Mesenchymal stem cell (in vitro differentiated cells and primary cell): Measurements from ENCODE around the gene EGFL8.

Experiments
- DNase-seq: peaks from one replicate; pipeline ENCODE4 v3.0.0-alpha.2; 2013
- H2AFZ ChIP-seq: one replicate; pipeline ENCODE4 v1.6.1; 2013; ENCODE audit warnings: low read depth, mild to moderate bottlenecking, control low read depth, inconsistent platforms, low read length, moderate library complexity
- H2AK5ac ChIP-seq: 2 replicates; pipeline ENCODE4 v1.6.1; 2013; ENCODE audit warnings: low read length, moderate library complexity, mild to moderate bottlenecking, inconsistent platforms; ENCODE audit not compliant: severe bottlenecking
- H2BK120ac ChIP-seq: one replicate; pipeline ENCODE4 v1.6.1; 2013; ENCODE audit warnings: low read depth, mild to moderate bottlenecking, inconsistent platforms, low read length, moderate library complexity
- H2BK12ac ChIP-seq, 2 experiments: one replicate each; pipeline ENCODE4 v1.6.1; 2013; ENCODE audit warnings: inconsistent platforms in 2 of 2, low read length in 2 of 2, mild to moderate bottlenecking in 2 of 2, moderate library complexity in 2 of 2, control low read depth in 1 of 2
- H2BK15ac ChIP-seq: one replicate; pipeline ENCODE4 v1.6.1; 2013; ENCODE audit warnings: mild to moderate bottlenecking, low read depth, inconsistent platforms; ENCODE audit not compliant: poor library complexity, severe bottlenecking
- H2BK5ac ChIP-seq: 2 replicates; pipeline ENCODE4 v1.6.1; 2013; ENCODE audit warnings: low read depth, mild to moderate bottlenecking, low read length, control low read depth, inconsistent platforms; ENCODE audit not compliant: poor library complexity, severe bottlenecking
- H3K14ac ChIP-seq, 2 experiments: one replicate each; pipeline ENCODE4 v1.6.1; 2013; ENCODE audit warnings: inconsistent platforms in 2 of 2, low read length in 2 of 2, control low read depth in 1 of 2, mild to moderate bottlenecking in 1 of 2, moderate library complexity in 1 of 2
- H3K18ac ChIP-seq, 2 experiments: one replicate each; pipeline ENCODE4 v1.6.1; 2013; ENCODE audit warnings: inconsistent platforms in 2 of 2, low read length in 2 of 2, control low read depth in 1 of 2, low read depth in 1 of 2, mild to moderate bottlenecking in 1 of 2
- H3K23ac ChIP-seq, 2 experiments: one replicate each; pipeline ENCODE4 v1.6.1; 2013; ENCODE audit warnings: inconsistent platforms in 2 of 2, low read length in 2 of 2, mild to moderate bottlenecking in 2 of 2, moderate library complexity in 2 of 2, control low read depth in 1 of 2
- H3K27ac ChIP-seq: 2 replicates; pipeline ENCODE4 v1.5.1; 2013; ENCODE audit warnings: mild to moderate bottlenecking, moderate library complexity, low read length, control low read depth, inconsistent platforms; ENCODE audit not compliant: poor library complexity, severe bottlenecking
- H3K27me3 ChIP-seq, 2 experiments: 2 replicates each; pipeline versions ENCODE4 v1.6.1 to v1.7.0; 2013; ENCODE audit warnings: low read length in 2 of 2, mild to moderate bottlenecking in 2 of 2, moderate library complexity in 2 of 2, control low read depth in 1 of 2, inconsistent platforms in 1 of 2; ENCODE audit not compliant: control insufficient read depth in 1 of 2, insufficient read depth in 1 of 2
- H3K36me3 ChIP-seq, 2 experiments: 2 replicates each; pipeline versions ENCODE4 v1.6.1 to v1.7.0; 2013; ENCODE audit warnings: low read length in 2 of 2, control low read depth in 1 of 2, inconsistent platforms in 1 of 2, low read depth in 1 of 2, mild to moderate bottlenecking in 1 of 2; ENCODE audit not compliant: insufficient read depth in 2 of 2, control insufficient read depth in 1 of 2
- H3K4ac ChIP-seq, 2 experiments: one replicate each; pipeline ENCODE4 v1.6.1; 2013; ENCODE audit warnings: inconsistent platforms in 2 of 2, low read length in 2 of 2, mild to moderate bottlenecking in 2 of 2, moderate library complexity in 2 of 2, control low read depth in 1 of 2, low read depth in 1 of 2
- H3K4me1 ChIP-seq: 2 replicates; pipeline ENCODE4 v1.6.1; 2013; ENCODE audit warnings: low read depth, low read length, control low read depth; ENCODE audit not compliant: control insufficient read depth, insufficient read depth
- H3K4me2 ChIP-seq: 2 replicates; pipeline ENCODE4 v1.6.1; 2013; ENCODE audit warnings: low read length, mild to moderate bottlenecking, inconsistent platforms; ENCODE audit not compliant: poor library complexity, severe bottlenecking
- H3K4me3 ChIP-seq, 2 experiments: 2 replicates each; pipeline versions ENCODE4 v1.5.1 to v1.7.0; 2013; ENCODE audit warnings: low read length in 2 of 2, mild to moderate bottlenecking in 2 of 2, control low read depth in 1 of 2, low read depth in 1 of 2; ENCODE audit not compliant: insufficient read depth in 1 of 2
- H3K79me1 ChIP-seq: replicated peaks from 2 replicates; pipeline ENCODE4 v1.6.1; 2013; ENCODE audit warnings: mild to moderate bottlenecking, control low read depth, low read length, inconsistent platforms; ENCODE audit not compliant: poor library complexity, severe bottlenecking
- H3K9ac ChIP-seq: 2 replicates; pipeline ENCODE4 v1.7.0; 2013; ENCODE audit warnings: mild to moderate bottlenecking, low read length, moderate library complexity
- H3K9me3 ChIP-seq: 2 replicates; pipeline ENCODE4 v1.7.0; 2013; ENCODE audit warnings: mild to moderate bottlenecking, low read length; ENCODE audit not compliant: control insufficient read depth
- H4K8ac ChIP-seq: one replicate; pipeline ENCODE4 v1.6.1; 2013; ENCODE audit warnings: inconsistent platforms, mild to moderate bottlenecking, low read length, moderate library complexity
- H4K91ac ChIP-seq: one replicate; pipeline ENCODE4 v1.6.1; 2013; ENCODE audit warnings: mild to moderate bottlenecking, low read length, inconsistent platforms
- WGBS: methylation state at CpG from one replicate; pipeline ENCODE4 v1.1.7; 2013; ENCODE audit warnings: mixed read lengths; 5-methylcytosine and 5-hydroxymethylcytosine counted together

Gene EGFL8

GRCh38 chr6:32212076-32212760 is 47.8 kb downstream of the EGFL8 start:
- Histone ChIP-seq H3K23ac (no peak overlapping the region), H3K27ac (no peak overlapping the region), H3K4me3 (no peak overlapping the region), H2BK15ac (no peak overlapping the region), H3K36me3 (peaks cover 0 to 2% of the 10 kb centered on the region in 2 experiments), H3K27me3 (peaks cover 13 to 19% of the 10 kb centered on the region in 2 experiments), H3K4ac (no peak overlapping the region), H4K91ac (no peak overlapping the region), H2BK12ac (no peak overlapping the region), H3K4me2 (no peak overlapping the region), H2AFZ (no peak overlapping the region), H2BK120ac (no peak overlapping the region), H4K8ac (no peak overlapping the region), H3K4me1 (no peaks in the 10 kb centered on the region), H3K9ac (no peak overlapping the region), H3K79me1 (no peaks in the 10 kb centered on the region), H3K14ac (no peak overlapping the region), H3K18ac (no peak overlapping the region), H2BK5ac (no peak overlapping the region), H3K9me3 (no peaks in the 10 kb centered on the region), H2AK5ac (no peak overlapping the region)
- WGBS: 86% methylated on average over 12 of the region's 12 CpGs
- DNase-seq: no peak

- Histone ChIP-seq H3K14ac (no peak overlapping the region), H3K27ac (no peak overlapping the region), H3K9me3 (no peaks in the 10 kb centered on the region), H2BK120ac (no peak overlapping the region), H3K27me3 (peaks cover 25 to 30% of the 10 kb centered on the region in 2 experiments), H2AK5ac (no peak overlapping the region), H3K79me1 (no peaks in the 10 kb centered on the region), H3K4me1 (no peaks in the 10 kb centered on the region), H2BK12ac (no peak overlapping the region), H3K9ac (no peak overlapping the region), H2BK5ac (no peak overlapping the region), H3K36me3 (peaks cover 0 to 2% of the 10 kb centered on the region in 2 experiments), H2AFZ (no peak overlapping the region), H3K4me2 (no peak overlapping the region), H3K4me3 (no peak overlapping the region), H2BK15ac (no peak overlapping the region), H4K8ac (no peak overlapping the region), H3K4ac (no peak overlapping the region), H3K18ac (no peak overlapping the region), H3K23ac (no peak overlapping the region), H4K91ac (no peak overlapping the region)
- WGBS: 67% methylated on average over 1 of the region's 6 CpGs
- no peak for DNase-seq
Observed at GRCh38 chr6:32213649-32214048, 49.3 kb downstream of the EGFL8 start.

GRCh38 chr6:32214126-32214525 is 49.7 kb downstream of the EGFL8 start:
- no peak overlapping the region for H2BK15ac ChIP-seq
- no peak overlapping the region for H3K9ac ChIP-seq
- no peak overlapping the region for H2AFZ ChIP-seq
- DNase-seq: no peak
- no peak overlapping the region for H3K4ac ChIP-seq
- H4K91ac ChIP-seq: no peak overlapping the region
- no peak overlapping the region for H4K8ac ChIP-seq
- no peak overlapping the region for H3K4me3 ChIP-seq
- H3K36me3 ChIP-seq: peaks cover 0 to 2% of the 10 kb centered on the region in 2 experiments
- no peak overlapping the region for H3K4me2 ChIP-seq
- H3K27me3 ChIP-seq: peaks cover 29 to 31% of the 10 kb centered on the region in 2 experiments
- H3K27ac ChIP-seq: no peak overlapping the region
- WGBS: no CpG with 5 or more reads among the region's 3 CpGs
- no peaks in the 10 kb centered on the region for H3K4me1 ChIP-seq
- no peak overlapping the region for H3K23ac ChIP-seq
- H2BK5ac ChIP-seq: no peak overlapping the region
- H3K14ac ChIP-seq: no peak overlapping the region
- no peaks in the 10 kb centered on the region for H3K9me3 ChIP-seq
- no peak overlapping the region for H3K18ac ChIP-seq
- H3K79me1 ChIP-seq: no peaks in the 10 kb centered on the region
- H2AK5ac ChIP-seq: no peak overlapping the region
- no peak overlapping the region for H2BK12ac ChIP-seq
- no peak overlapping the region for H2BK120ac ChIP-seq

DNA sequence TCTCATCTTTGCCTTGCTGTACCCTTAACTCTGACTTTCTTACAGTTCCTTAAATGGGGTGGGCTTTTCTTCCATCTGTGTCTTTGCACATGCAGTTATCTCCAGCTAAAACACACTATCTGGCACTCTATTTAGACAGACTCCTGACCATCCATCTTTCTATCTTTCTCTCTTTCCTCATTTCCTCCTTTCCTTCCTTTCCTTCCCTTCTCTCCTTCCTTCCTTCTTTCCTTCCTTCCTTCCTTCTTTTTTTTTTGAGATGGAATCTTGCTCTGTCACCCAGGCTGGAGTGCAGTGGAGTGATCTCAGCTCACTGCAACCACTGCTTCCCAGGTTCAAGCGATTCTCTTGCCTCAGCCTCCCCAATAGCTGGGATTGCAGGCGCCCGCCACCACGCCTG is 51.2 kb downstream of the EGFL8 start:
- Histone ChIP-seq H3K4me3 (no peak overlapping the region), H2AFZ (no peak overlapping the region), H3K9me3 (no peaks in the 10 kb centered on the region), H2BK120ac (no peak overlapping the region), H3K27ac (no peak overlapping the region), H3K14ac (no peak overlapping the region), H2BK5ac (no peak overlapping the region), H3K18ac (no peak overlapping the region), H2BK15ac (no peak overlapping the region), H3K9ac (no peak overlapping the region), H3K4ac (no peak overlapping the region), H3K27me3 (peaks cover 44% of the 10 kb centered on the region in 2 experiments), H4K8ac (no peak overlapping the region), H2BK12ac (no peak overlapping the region), H3K23ac (no peak overlapping the region), H3K4me2 (no peak overlapping the region), H3K79me1 (no peaks in the 10 kb centered on the region), H2AK5ac (no peak overlapping the region), H3K4me1 (no peaks in the 10 kb centered on the region), H4K91ac (no peak overlapping the region), H3K36me3 (peaks cover 0 to 2% of the 10 kb centered on the region in 2 experiments)
- 100% methylated on average over 4 of the region's 4 CpGs for WGBS
- DNase-seq: no peak
